HepG2 (cell line): ENCODE measurements around the gene NOTUM. TPM values are rescaled to one million over a fixed set of nuclear protein-coding genes. Genes with fewer than 3 reads are reported as not detected.

ENCODE experiments used
- ATAC-seq: fragments of 200-7000 bp; cut with Tn5 transposase; 3 replicates; pipeline ENCODE4 v1.9.1; 2020; ENCODE audit warnings: mild to moderate bottlenecking, moderate library complexity
- BruUV-seq: library from RNA; stranded (reverse); fragments of 400-500 nt; replicated peaks from 2 replicates; lab custom pipeline; 2021; lab: Mats Ljungman, UMichigan
- CTCF ChIA-PET: fragments of 300-600 bp; formaldehyde crosslinking; extraction: SDS; loops from one replicate; lab custom pipeline; 2021; ENCODE audit warnings: low total read pairs, inconsistent platforms, low intra/inter-chr PET ratio; lab: Yijun Ruan, JAX
- POLR2A ChIA-PET: fragments of 350-600 bp; sonication (Branson Sonifier 250); formaldehyde crosslinking; loops from one replicate; lab custom pipeline; 2020; ENCODE audit warnings: antibody characterized with exemption, inconsistent platforms; lab: Yijun Ruan, JAX
- DNase-seq: peaks from one replicate; pipeline ENCODE4 v3.0.0-alpha.2; 2015; ENCODE audit warnings: low spot score
- FAIRE-seq: peaks from 3 replicates; lab custom pipeline; 2011; peaks lifted over from hg19 to GRCh38; lab: Jason Lieb, UNC
- H2AFZ ChIP-seq: one replicate; pipeline ENCODE4 v1.6.1; 2011; ENCODE audit warnings: low read length, inconsistent platforms
- H3K27ac ChIP-seq: fragments of 300-600 bp; 3 replicates; pipeline ENCODE4 v1.8.0; 2011; ENCODE audit warnings: mixed run types, mild to moderate bottlenecking, mixed read lengths, low read length, inconsistent platforms; ENCODE audit not compliant: insufficient read depth; ENCODE audit errors: extremely low read length
- H3K27me3 ChIP-seq, 2 experiments: fragments of 200-600 bp in 1 of 2; 2 replicates in 1 of 2; 3 replicates in 1 of 2; pipeline versions ENCODE4 v1.6.0 to v1.8.0; 2011; ENCODE audit warnings: low read length in 2 of 2, mild to moderate bottlenecking in 2 of 2, moderate library complexity in 2 of 2, inconsistent platforms in 1 of 2; ENCODE audit not compliant: insufficient read depth in 2 of 2, control insufficient read depth in 1 of 2
- H3K36me3 ChIP-seq, 2 experiments: fragments of 200-600 bp in 1 of 2; replicated peaks in 1 of 2; 2 replicates in 1 of 2; 3 replicates in 1 of 2; pipeline versions ENCODE4 v1.5.1 to v1.8.0; 2011; ENCODE audit warnings: low read length in 2 of 2, inconsistent platforms in 1 of 2; ENCODE audit not compliant: insufficient read depth in 2 of 2, control insufficient read depth in 1 of 2
- H3K4me1 ChIP-seq: 2 replicates; pipeline ENCODE4 v1.5.1; 2012; ENCODE audit warnings: low read length, inconsistent platforms; ENCODE audit not compliant: insufficient read depth
- H3K4me2 ChIP-seq: 2 replicates; pipeline ENCODE4 v1.6.0; 2011; ENCODE audit warnings: low read depth, low read length, inconsistent platforms
- H3K4me3 ChIP-seq, 3 experiments: fragments of 200-600 bp in 1 of 3; sonication (generic), shearing (Covaris generic) in 1 of 3; replicated peaks in 1 of 3; 2 replicates each; pipeline ENCODE4 v1.5.1; 2011 to 2016; ENCODE audit warnings: low read length in 3 of 3, inconsistent platforms in 2 of 3, low read depth in 2 of 3, mild to moderate bottlenecking in 2 of 3, control low read depth in 1 of 3, mixed read lengths in 1 of 3; ENCODE audit not compliant: insufficient read depth in 1 of 3
- H3K79me2 ChIP-seq: one replicate; pipeline ENCODE4 v1.6.1; 2011; ENCODE audit warnings: low read length, inconsistent platforms; ENCODE audit not compliant: insufficient read depth
- H3K9ac ChIP-seq: 2 replicates; pipeline ENCODE4 v1.6.0; 2011; ENCODE audit warnings: mild to moderate bottlenecking, low read depth, low read length, inconsistent platforms; ENCODE audit not compliant: insufficient read depth
- H3K9me3 ChIP-seq: 2 replicates; pipeline ENCODE4 v1.5.1; 2012; ENCODE audit warnings: mild to moderate bottlenecking, low read length
- H4K20me1 ChIP-seq: 2 replicates; pipeline ENCODE4 v1.6.0; 2011; ENCODE audit warnings: inconsistent platforms, mild to moderate bottlenecking, low read length, moderate library complexity; ENCODE audit not compliant: insufficient read depth
- FUBP1 ChIP-seq: sonication (generic); formaldehyde crosslinking; IDR thresholded peaks from 2 replicates; pipeline ENCODE4 v1.5.1; 2020; ENCODE audit warnings: missing genetic modification reagents, mild to moderate bottlenecking, borderline replicate concordance
- GABPA ChIP-seq, 2 experiments: IDR thresholded peaks; 2 replicates each; pipeline ENCODE4 v1.6.1; 2011 to 2016; ENCODE audit warnings: low read depth in 2 of 2, low read length in 1 of 2, missing biosample characterization in 1 of 2, missing genetic modification characterization in 1 of 2
- MYC ChIP-seq: sonication (generic); formaldehyde crosslinking; IDR thresholded peaks from 2 replicates; pipeline ENCODE4 v1.9.0; 2021; ENCODE audit warnings: missing genetic modification reagents, borderline replicate concordance
- ZBTB33 ChIP-seq: sonication (generic); formaldehyde crosslinking; IDR thresholded peaks from 2 replicates; pipeline ENCODE4 v1.4.0; 2020; ENCODE audit warnings: missing genetic modification reagents
- ZMYM3 ChIP-seq: sonication (generic); formaldehyde crosslinking; IDR thresholded peaks from 2 replicates; pipeline ENCODE4 v1.5.1; 2020; ENCODE audit warnings: mild to moderate bottlenecking, missing genetic modification reagents
- ZNF589 ChIP-seq: sonication (generic); formaldehyde crosslinking; conservative IDR thresholded peaks from 2 replicates; pipeline ENCODE4 v1.8.0; 2022; ENCODE audit warnings: mild to moderate bottlenecking, moderate library complexity, missing genetic modification reagents
- WGBS: methylation state at CpG from one replicate; pipeline ENCODE4 v1.1.6; 2017; ENCODE audit warnings: low lambda C conversion rate; 5-methylcytosine and 5-hydroxymethylcytosine counted together
- in situ Hi-C: cut with HindIII; loops from 2 replicates; pipeline ENCODE4 v1.10.0; 2017; ENCODE audit warnings: low pct_unique_long_range_greater_than_20kb; ENCODE audit not compliant: extremely low pct_ligation_motif_present
- intact Hi-C: fragments of 100-400 bp; cut with micrococcal nuclease; formaldehyde crosslinking; loops from one replicate; pipeline ENCODE4 v1.10.0; 2022; ENCODE audit not compliant: unreplicated experiment
- polyA plus RNA-seq, 8 experiments: library from polyadenylated mRNA; depleted of rRNA in 3 of 8; stranded (reverse) in 7 of 8; unstranded in 1 of 8; fragments of >200 nt; fragmentation: Illumina TruSeq in 4 of 8; extraction: Trizol in 4 of 8; gene quantifications; 2 replicates each; pipeline versions ENCODE4 v1.2.1 to v1.2.3, GENCODE V29; 2011 to 2016; ENCODE audit warnings: low read depth in 4 of 8, missing spikeins in 1 of 8, mixed read lengths in 1 of 8; ENCODE audit not compliant: insufficient read depth in 1 of 8
- total RNA-seq, 5 experiments: library from RNA; depleted of rRNA; stranded (reverse); fragments of >200 nt; fragmentation: Illumina TruSeq; extraction: Trizol; gene quantifications; 2 replicates each; pipeline ENCODE4 v1.2.3, GENCODE V29; 2016; ENCODE audit warnings: low read depth in 1 of 5
- TF ChIP-seq, protein P1 (sequence below): sonication (generic); formaldehyde crosslinking; IDR thresholded peaks from 2 replicates; pipeline ENCODE4 v1.5.0; 2020; ENCODE audit warnings: mild to moderate bottlenecking, missing genetic modification reagents, moderate library complexity

The NOTUM gene
- total and polyA plus RNA-seq, 2 of the 13 experiments (the other 11 are each of a cell fraction or from before 2014, with no cell fraction given): 150 to 160 TPM

- CTCF ChIA-PET: no interaction called here
- FAIRE-seq (no peak), ATAC-seq (0 out of 3 replicates have a peak, but pooled peaks have one; percentile 3), DNase-seq (no peak)
- WGBS: 69% methylated on average over 48 of the region's 56 CpGs
- POLR2A ChIA-PET: interaction anchor here (0.7 to 7.9 kb wide), 9 partner anchors 8 to 97 kb away, joined by 3 to 58 read pairs (median 4); partner anchors contain the start of genes CENPX, DCXR and MAFG
- Histone ChIP-seq H4K20me1 (no peaks in the 10 kb centered on the region), H3K9ac (no peak overlapping the region), H3K27ac (no peak overlapping the region), H3K36me3 (0 out of 5 replicates have a peak, but pooled peaks cover 0 to 1% of the 10 kb centered on the region in 2 experiments), H3K79me2 (peaks cover 10% of the 10 kb centered on the region), H3K27me3 (peaks cover 16 to 33% of the 10 kb centered on the region in 2 experiments; a peak in 4 of 5 replicates), H3K9me3 (no peaks in the 10 kb centered on the region), H3K4me2 (no peak overlapping the region), H3K4me1 (peaks cover 70% of the 10 kb centered on the region), H2AFZ (no peak overlapping the region)
- in situ Hi-C loops (no loop called here), intact Hi-C loops (no loop called here)
- BruUV-seq: no TSS peak
- TF ChIP-seq FUBP1 (CRISPR knock-in tag): no peak
- TF ChIP-seq GABPA (IDR thresholded peaks at IDR 0.05; ENCODE audit: low read depth, low read length): 0 out of 2 replicates have a peak, but pooled peaks have one; percentile 8
- TF ChIP-seq GABPA (CRISPR knock-in tag; IDR thresholded peaks at IDR 0.05; ENCODE audit: low read depth): no peak
- peak; percentile 38; the same call in 1 of the 2 replicates for TF ChIP-seq MYC (CRISPR knock-in tag)
- TF ChIP-seq ZBTB33 (CRISPR knock-in tag): peak; percentile 95
- TF ChIP-seq, protein P1, sequence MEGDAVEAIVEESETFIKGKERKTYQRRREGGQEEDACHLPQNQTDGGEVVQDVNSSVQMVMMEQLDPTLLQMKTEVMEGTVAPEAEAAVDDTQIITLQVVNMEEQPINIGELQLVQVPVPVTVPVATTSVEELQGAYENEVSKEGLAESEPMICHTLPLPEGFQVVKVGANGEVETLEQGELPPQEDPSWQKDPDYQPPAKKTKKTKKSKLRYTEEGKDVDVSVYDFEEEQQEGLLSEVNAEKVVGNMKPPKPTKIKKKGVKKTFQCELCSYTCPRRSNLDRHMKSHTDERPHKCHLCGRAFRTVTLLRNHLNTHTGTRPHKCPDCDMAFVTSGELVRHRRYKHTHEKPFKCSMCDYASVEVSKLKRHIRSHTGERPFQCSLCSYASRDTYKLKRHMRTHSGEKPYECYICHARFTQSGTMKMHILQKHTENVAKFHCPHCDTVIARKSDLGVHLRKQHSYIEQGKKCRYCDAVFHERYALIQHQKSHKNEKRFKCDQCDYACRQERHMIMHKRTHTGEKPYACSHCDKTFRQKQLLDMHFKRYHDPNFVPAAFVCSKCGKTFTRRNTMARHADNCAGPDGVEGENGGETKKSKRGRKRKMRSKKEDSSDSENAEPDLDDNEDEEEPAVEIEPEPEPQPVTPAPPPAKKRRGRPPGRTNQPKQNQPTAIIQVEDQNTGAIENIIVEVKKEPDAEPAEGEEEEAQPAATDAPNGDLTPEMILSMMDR (CRISPR knock-in tag): peak; percentile 11; the same call in 1 of the 2 replicates
- TF ChIP-seq ZNF589 (CRISPR knock-in tag): no peak
- TF ChIP-seq ZMYM3 (CRISPR knock-in tag): 0 out of 2 replicates have a peak, but pooled peaks have one; percentile 12
- TF ChIP-seq, all 625 proteins: peak for 5
- H3K4me3 ChIP-seq: no peak overlapping the region
Observed at GRCh38 chr17:81940538-81941483, 20.2 kb downstream of the NOTUM start.
